ENCODE data around the gene PRSS23.
"Not testable (repeated sequence)": the region's sequence is repeated elsewhere in the genome, so short reads cannot be mapped to it uniquely, and the experiment has no call there.

The PRSS23 gene, protein sequence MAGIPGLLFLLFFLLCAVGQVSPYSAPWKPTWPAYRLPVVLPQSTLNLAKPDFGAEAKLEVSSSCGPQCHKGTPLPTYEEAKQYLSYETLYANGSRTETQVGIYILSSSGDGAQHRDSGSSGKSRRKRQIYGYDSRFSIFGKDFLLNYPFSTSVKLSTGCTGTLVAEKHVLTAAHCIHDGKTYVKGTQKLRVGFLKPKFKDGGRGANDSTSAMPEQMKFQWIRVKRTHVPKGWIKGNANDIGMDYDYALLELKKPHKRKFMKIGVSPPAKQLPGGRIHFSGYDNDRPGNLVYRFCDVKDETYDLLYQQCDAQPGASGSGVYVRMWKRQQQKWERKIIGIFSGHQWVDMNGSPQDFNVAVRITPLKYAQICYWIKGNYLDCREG

DNA sequence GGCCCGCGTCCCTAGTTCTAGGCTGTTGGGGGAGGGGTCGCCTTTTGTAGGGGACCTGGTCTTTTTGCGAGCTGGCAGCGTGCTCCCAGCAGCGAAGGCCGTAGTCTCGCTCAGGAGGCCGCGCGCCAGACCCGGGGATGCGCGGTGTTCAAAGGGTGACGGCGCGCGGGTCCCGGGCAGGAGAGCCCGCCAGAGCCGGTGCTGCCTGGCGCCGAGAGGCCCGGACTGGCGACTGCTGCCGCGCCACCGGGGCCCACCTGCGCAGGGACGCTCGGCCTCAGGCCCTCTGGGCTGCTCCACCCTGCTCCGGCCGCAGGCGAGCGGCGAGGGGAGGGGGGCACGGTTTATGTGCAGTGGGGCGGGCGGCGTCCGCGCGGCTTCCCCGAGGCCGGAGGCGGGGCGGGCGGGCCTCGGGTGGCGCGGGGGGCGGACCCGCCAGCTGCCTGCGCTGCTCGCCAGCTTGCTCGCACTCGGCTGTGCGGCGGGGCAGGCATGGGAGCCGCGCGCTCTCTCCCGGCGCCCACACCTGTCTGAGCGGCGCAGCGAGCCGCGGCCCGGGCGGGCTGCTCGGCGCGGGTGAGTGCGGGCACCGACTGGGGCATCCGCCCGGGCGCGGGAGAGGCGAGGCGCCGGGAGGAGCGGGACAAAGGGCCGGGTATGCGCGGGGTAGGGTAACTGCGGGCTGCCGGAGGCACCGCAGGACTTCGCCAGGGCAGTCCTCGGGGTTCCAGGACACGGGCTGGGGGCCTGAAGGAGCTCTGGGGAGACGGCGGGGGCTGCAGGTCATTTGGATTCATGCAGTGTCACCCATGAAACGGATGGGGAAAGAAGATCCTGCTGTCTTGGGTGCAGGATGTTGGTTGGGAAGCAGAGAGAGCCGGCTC lies at the start of gene PRSS23:
PRSS23 (plus strand) TSS at position 467 of the 884 bp plus-strand sequence. CDS start 7,102 bp downstream, outside the sequence.
- Histone ChIP-seq H3K4me1 (ENCODE audit: control insufficient read depth, insufficient read depth, low read length) (peaks cover 7% of the 10 kb centered on the region), H3K4me3 (ENCODE audit: low read depth, low read length) (peak within 1 kb of the TSS; percentile 73), H3K27me3 (ENCODE audit: control insufficient read depth, insufficient read depth, low read length) (peaks cover 30% of the 10 kb centered on the region), H3K9me3 (ENCODE audit: control insufficient read depth, insufficient read depth, low read length) (no peaks in the 10 kb centered on the region), H3K36me3 (ENCODE audit: control insufficient read depth, insufficient read depth, low read length) (no peaks in the 10 kb centered on the region), H3K9ac (ENCODE audit: low read depth, low read length) (peak within 1 kb of the TSS; percentile 70)

DNA sequence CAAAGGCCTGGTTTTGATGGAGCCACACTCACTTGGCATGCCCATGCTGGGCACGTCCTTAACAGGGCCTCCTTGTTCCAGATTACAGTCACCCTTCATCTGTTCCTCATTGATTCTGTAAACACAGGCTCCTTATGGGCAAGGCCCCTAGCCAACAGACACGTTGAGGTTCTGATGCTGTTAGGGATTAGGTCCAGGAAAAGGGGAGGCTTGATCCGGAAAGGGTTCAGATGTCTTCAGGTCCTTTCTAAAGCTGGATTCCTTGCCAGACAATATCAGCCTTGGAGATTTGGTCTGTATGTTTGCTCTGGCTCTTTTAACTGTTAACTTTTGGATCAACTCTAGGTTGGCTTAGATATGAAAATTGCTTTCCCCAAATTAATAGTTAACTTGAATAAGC lies 46.9 kb upstream of the PRSS23 start:
- no peaks in the 10 kb centered on the region for H3K4me1 ChIP-seq (ENCODE audit: control insufficient read depth, insufficient read depth, low read length)
- H3K36me3 ChIP-seq (ENCODE audit: control insufficient read depth, insufficient read depth, low read length), result no peaks in the 10 kb centered on the region
- H3K9me3 ChIP-seq (ENCODE audit: control insufficient read depth, insufficient read depth, low read length), result no peaks in the 10 kb centered on the region
- no peaks in the 10 kb centered on the region for H3K27me3 ChIP-seq (ENCODE audit: control insufficient read depth, insufficient read depth, low read length)
- no peak overlapping the region for H3K9ac ChIP-seq (ENCODE audit: low read depth, low read length)
- no peak overlapping the region for H3K4me3 ChIP-seq (ENCODE audit: low read depth, low read length)

DNA sequence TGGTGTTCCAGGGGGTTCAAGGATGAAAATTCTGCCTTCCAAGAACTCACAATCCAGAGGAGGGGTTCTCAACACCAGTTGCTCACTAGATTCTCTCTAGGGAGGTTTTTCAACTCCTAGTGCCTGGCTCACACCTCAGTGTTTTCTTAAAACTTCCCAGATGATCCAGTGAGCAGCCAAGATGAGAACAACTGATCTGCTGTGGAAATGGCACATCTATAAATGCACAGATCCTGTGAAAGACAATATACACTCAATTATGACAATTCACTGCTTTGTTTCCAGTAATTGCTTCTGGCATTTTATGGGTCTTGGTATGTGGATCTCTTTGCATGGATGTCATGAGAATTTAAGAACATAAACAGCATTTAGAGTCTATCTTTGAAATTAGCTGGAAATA lies 45.2 kb upstream of the PRSS23 start:
- Histone ChIP-seq H3K9ac (ENCODE audit: low read depth, low read length) (no peak overlapping the region), H3K4me1 (ENCODE audit: control insufficient read depth, insufficient read depth, low read length) (no peaks in the 10 kb centered on the region), H3K9me3 (ENCODE audit: control insufficient read depth, insufficient read depth, low read length) (no peaks in the 10 kb centered on the region), H3K36me3 (ENCODE audit: control insufficient read depth, insufficient read depth, low read length) (no peaks in the 10 kb centered on the region), H3K27me3 (ENCODE audit: control insufficient read depth, insufficient read depth, low read length) (no peaks in the 10 kb centered on the region), H3K4me3 (ENCODE audit: low read depth, low read length) (no peak overlapping the region)

- Histone ChIP-seq H3K9me3 (ENCODE audit: control insufficient read depth, insufficient read depth, low read length) (no peaks in the 10 kb centered on the region), H3K4me1 (ENCODE audit: control insufficient read depth, insufficient read depth, low read length) (no peaks in the 10 kb centered on the region), H3K4me3 (ENCODE audit: low read depth, low read length) (no peak overlapping the region), H3K36me3 (ENCODE audit: control insufficient read depth, insufficient read depth, low read length) (no peaks in the 10 kb centered on the region), H3K9ac (ENCODE audit: low read depth, low read length) (no peak overlapping the region), H3K27me3 (ENCODE audit: control insufficient read depth, insufficient read depth, low read length) (no peaks in the 10 kb centered on the region)
Measured at GRCh38 chr11:86758171-86758570, 42.2 kb upstream of the PRSS23 start.

GRCh38 chr11:86760577-86760976 lies 39.8 kb upstream of the PRSS23 start:
- Histone ChIP-seq H3K9me3 (ENCODE audit: control insufficient read depth, insufficient read depth, low read length) (no peaks in the 10 kb centered on the region), H3K4me3 (ENCODE audit: low read depth, low read length) (no peak overlapping the region), H3K27me3 (ENCODE audit: control insufficient read depth, insufficient read depth, low read length) (no peaks in the 10 kb centered on the region), H3K9ac (ENCODE audit: low read depth, low read length) (no peak overlapping the region), H3K4me1 (ENCODE audit: control insufficient read depth, insufficient read depth, low read length) (no peaks in the 10 kb centered on the region), H3K36me3 (ENCODE audit: control insufficient read depth, insufficient read depth, low read length) (no peaks in the 10 kb centered on the region)

DNA sequence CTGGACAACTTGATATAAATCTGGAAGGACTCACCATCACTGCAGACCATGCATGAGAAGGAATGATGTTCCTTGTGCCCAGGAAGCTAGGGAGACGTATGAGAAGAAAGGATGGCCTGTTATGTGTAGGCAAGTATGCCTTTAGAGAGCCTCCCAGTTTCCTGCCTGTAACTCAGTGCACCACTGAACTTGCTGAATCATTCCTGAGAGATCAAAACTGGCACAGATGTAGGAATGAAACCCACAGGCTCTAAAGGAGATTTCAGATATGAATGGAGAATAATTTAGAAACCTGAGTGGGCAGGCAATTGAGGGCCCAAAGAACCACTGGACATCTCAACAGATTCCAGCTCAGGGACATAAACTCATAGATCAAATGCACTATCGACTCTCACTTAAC lies 38.4 kb upstream of the PRSS23 start:
- H3K9me3 ChIP-seq (ENCODE audit: control insufficient read depth, insufficient read depth, low read length), result no peaks in the 10 kb centered on the region
- H3K4me3 ChIP-seq (ENCODE audit: low read depth, low read length), result no peak overlapping the region
- H3K27me3 ChIP-seq (ENCODE audit: control insufficient read depth, insufficient read depth, low read length), result no peaks in the 10 kb centered on the region
- H3K4me1 ChIP-seq (ENCODE audit: control insufficient read depth, insufficient read depth, low read length), result no peaks in the 10 kb centered on the region
- no peak overlapping the region for H3K9ac ChIP-seq (ENCODE audit: low read depth, low read length)
- H3K36me3 ChIP-seq (ENCODE audit: control insufficient read depth, insufficient read depth, low read length), result no peaks in the 10 kb centered on the region

- no peaks in the 10 kb centered on the region for H3K27me3 ChIP-seq (ENCODE audit: control insufficient read depth, insufficient read depth, low read length)
- no peaks in the 10 kb centered on the region for H3K36me3 ChIP-seq (ENCODE audit: control insufficient read depth, insufficient read depth, low read length)
- no peaks in the 10 kb centered on the region for H3K4me1 ChIP-seq (ENCODE audit: control insufficient read depth, insufficient read depth, low read length)
- H3K9ac ChIP-seq (ENCODE audit: low read depth, low read length), result no peak overlapping the region
- no peaks in the 10 kb centered on the region for H3K9me3 ChIP-seq (ENCODE audit: control insufficient read depth, insufficient read depth, low read length)
- H3K4me3 ChIP-seq (ENCODE audit: low read depth, low read length), result no peak overlapping the region
Measured at GRCh38 chr11:86765203-86765602, 35.1 kb upstream of the PRSS23 start.

- no peaks in the 10 kb centered on the region for H3K4me1 ChIP-seq (ENCODE audit: control insufficient read depth, insufficient read depth, low read length)
- no peak overlapping the region for H3K4me3 ChIP-seq (ENCODE audit: low read depth, low read length)
- H3K27me3 ChIP-seq (ENCODE audit: control insufficient read depth, insufficient read depth, low read length), result no peaks in the 10 kb centered on the region
- H3K36me3 ChIP-seq (ENCODE audit: control insufficient read depth, insufficient read depth, low read length), result no peaks in the 10 kb centered on the region
- H3K9ac ChIP-seq (ENCODE audit: low read depth, low read length), result no peak overlapping the region
- no peaks in the 10 kb centered on the region for H3K9me3 ChIP-seq (ENCODE audit: control insufficient read depth, insufficient read depth, low read length)
Measured at GRCh38 chr11:86765878-86766277, 34.5 kb upstream of the PRSS23 start.

GRCh38 chr11:86769219-86769618 lies 31.1 kb upstream of the PRSS23 start:
- H3K4me1 ChIP-seq (ENCODE audit: control insufficient read depth, insufficient read depth, low read length), result no peaks in the 10 kb centered on the region
- H3K4me3 ChIP-seq (ENCODE audit: low read depth, low read length), result no peak overlapping the region
- H3K9ac ChIP-seq (ENCODE audit: low read depth, low read length), result no peak overlapping the region
- H3K36me3 ChIP-seq (ENCODE audit: control insufficient read depth, insufficient read depth, low read length), result no peaks in the 10 kb centered on the region
- H3K9me3 ChIP-seq (ENCODE audit: control insufficient read depth, insufficient read depth, low read length), result no peaks in the 10 kb centered on the region
- no peaks in the 10 kb centered on the region for H3K27me3 ChIP-seq (ENCODE audit: control insufficient read depth, insufficient read depth, low read length)

GRCh38 chr11:86770473-86771027 lies 29.8 kb upstream of the PRSS23 start:
- H3K9ac ChIP-seq (ENCODE audit: low read depth, low read length); H3K36me3 ChIP-seq (ENCODE audit: control insufficient read depth, insufficient read depth, low read length); H3K27me3 ChIP-seq (ENCODE audit: control insufficient read depth, insufficient read depth, low read length); H3K4me1 ChIP-seq (ENCODE audit: control insufficient read depth, insufficient read depth, low read length); H3K9me3 ChIP-seq (ENCODE audit: control insufficient read depth, insufficient read depth, low read length); H3K4me3 ChIP-seq (ENCODE audit: low read depth, low read length): not testable (repeated sequence)

DNA sequence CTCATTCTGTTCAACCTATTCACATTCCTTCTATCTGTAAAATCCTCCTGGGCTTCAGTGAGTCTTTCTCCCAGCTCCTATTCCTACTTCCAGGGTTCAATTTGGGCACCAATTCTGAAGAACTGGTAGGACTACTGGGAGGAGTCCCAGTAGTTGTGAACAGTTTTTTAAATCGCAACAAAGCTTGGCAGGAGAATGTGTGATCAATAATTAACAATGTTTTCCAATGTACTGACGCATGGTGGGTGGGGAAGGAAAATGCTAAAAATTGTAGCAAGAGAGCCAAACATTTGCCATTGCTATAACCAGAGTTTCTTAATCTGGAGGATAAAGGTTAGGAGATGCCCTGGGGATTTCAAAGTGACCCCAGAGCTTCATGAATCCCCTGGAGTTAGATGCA lies 27.3 kb upstream of the PRSS23 start:
- H3K9me3 ChIP-seq (ENCODE audit: control insufficient read depth, insufficient read depth, low read length), result no peaks in the 10 kb centered on the region
- no peak overlapping the region for H3K9ac ChIP-seq (ENCODE audit: low read depth, low read length)
- no peaks in the 10 kb centered on the region for H3K27me3 ChIP-seq (ENCODE audit: control insufficient read depth, insufficient read depth, low read length)
- no peaks in the 10 kb centered on the region for H3K36me3 ChIP-seq (ENCODE audit: control insufficient read depth, insufficient read depth, low read length)
- no peaks in the 10 kb centered on the region for H3K4me1 ChIP-seq (ENCODE audit: control insufficient read depth, insufficient read depth, low read length)
- H3K4me3 ChIP-seq (ENCODE audit: low read depth, low read length), result no peak overlapping the region
